H1 (cell line): Measurements from ENCODE around the gene AP5Z1. TPM values are rescaled to one million over a fixed set of nuclear protein-coding genes. Genes with fewer than 3 reads are reported as not detected.

Experiments
- CEBPB ChIP-seq: IDR thresholded peaks from 2 replicates; pipeline ENCODE4 v1.6.1; 2012; ENCODE audit warnings: low read depth, low read length
- CHD7 ChIP-seq: fragments of 300-600 bp; sonication (generic); IDR thresholded peaks from 2 replicates; pipeline ENCODE4 v1.7.1; 2012; ENCODE audit warnings: low read length, moderate library complexity, mild to moderate bottlenecking, inconsistent platforms; ENCODE audit not compliant: insufficient replicate concordance
- CTCF ChIP-seq, 3 experiments: IDR thresholded peaks; 1 replicate in 2 of 3; 2 replicates in 1 of 3; pipeline versions ENCODE4 v1.5.1 to v1.6.1; 2011; ENCODE audit warnings: low read length in 3 of 3, mild to moderate bottlenecking in 3 of 3, inconsistent platforms in 2 of 3, low read depth in 1 of 3, moderate library complexity in 1 of 3; ENCODE audit not compliant: insufficient read depth in 1 of 3; ENCODE audit errors: control extremely low read depth in 1 of 3
- NANOG ChIP-seq: IDR thresholded peaks from 2 replicates; pipeline ENCODE4 v1.6.1; 2011; ENCODE audit warnings: low read length, low read depth, mild to moderate bottlenecking, inconsistent platforms; ENCODE audit not compliant: insufficient read depth, poor library complexity, severe bottlenecking
- SP1 ChIP-seq: IDR thresholded peaks from 2 replicates; pipeline ENCODE4 v1.6.1; 2011; ENCODE audit warnings: low read depth, low read length
- polyA plus RNA-seq, 7 experiments: library from polyadenylated mRNA; depleted of rRNA in 3 of 7; stranded (reverse) in 5 of 7; unstranded in 2 of 7; fragments of >200 nt in 5 of 7; fragments of 200-250 nt in 2 of 7; gene quantifications; 1 replicate in 5 of 7; 2 replicates in 1 of 7; 4 replicates in 1 of 7; pipeline versions ENCODE4 v1.2.1 to v1.2.3, GENCODE V29; 2011 to 2013; ENCODE audit warnings: missing spikeins in 2 of 7, mixed read lengths in 2 of 7
- total RNA-seq: library from RNA; stranded (reverse); fragmentation: NEBNext Ultra II Directional; extraction: Animal tissue kit (Norgen Biotek cat#: 25700); gene quantifications from 2 replicates; pipeline ENCODE4 v1.2.1, GENCODE V29; 2021

Gene AP5Z1
- total and polyA plus RNA-seq, 2 of the 8 experiments (the other 6 are each of a cell fraction or from before 2014, with no cell fraction given): 24.0 to 24.7 TPM

- TF ChIP-seq NANOG (no peak), CHD7 (no peak), CTCF (IDR thresholded peaks at IDR 0.05; ENCODE audit: control extremely low read depth in 1 of 3, insufficient read depth in 1 of 3, low read depth in 1 of 3, low read length in 3 of 3) (no peak), CEBPB (no peak), SP1 (no peak)
Measured at GRCh38 chr7:4814433-4814832, 39.0 kb downstream of the AP5Z1 start (continued).
